ENCODE measurements around the gene KAT2B.

Gene KAT2B

DNA sequence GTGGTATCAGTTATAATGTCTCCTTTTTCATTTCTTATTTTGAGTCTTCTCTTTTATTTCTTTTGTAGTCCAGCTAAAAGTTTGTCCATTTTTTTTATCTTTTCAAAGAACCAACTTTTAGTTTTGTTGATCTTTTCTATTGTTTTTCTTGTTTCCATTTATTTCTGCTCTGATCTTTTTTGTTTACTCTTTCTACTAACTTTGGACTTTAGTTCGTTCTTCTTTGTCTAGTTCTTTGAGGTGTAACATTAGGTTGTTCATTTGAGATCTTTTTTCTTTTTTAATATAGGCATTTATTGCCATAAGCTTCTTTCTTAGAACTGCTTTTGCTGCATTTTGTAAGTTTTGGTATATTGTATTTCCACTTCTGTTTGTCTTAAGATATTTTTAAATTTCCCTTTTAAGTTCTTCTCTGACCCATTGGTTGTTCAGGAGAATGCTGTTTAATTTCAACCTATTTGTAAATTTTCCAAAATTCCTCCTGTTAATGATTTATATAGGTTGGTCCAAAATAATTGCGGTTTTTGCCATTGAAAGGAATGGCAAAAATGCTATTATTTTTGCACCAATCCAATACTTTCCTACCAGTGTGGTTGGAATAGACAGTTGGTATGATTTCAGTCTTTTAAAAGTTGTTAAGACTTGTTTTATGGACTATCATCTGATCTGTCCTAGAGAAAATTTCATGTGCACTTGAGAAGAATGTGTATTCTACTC, 51.2 kb downstream of the KAT2B start:
- peaks cover 0 to 11% of the 10 kb centered on the region in 2 donors for H3K36me3 ChIP-seq (ENCODE audit: control insufficient read depth in 1 of 2, insufficient read depth in 2 of 2, low read length in 2 of 2)
- H3K9me3 ChIP-seq (ENCODE audit: control insufficient read depth in 1 of 2, low read length in 2 of 2), result peaks cover 5 to 7% of the 10 kb centered on the region in 2 donors
- H3K27ac ChIP-seq (ENCODE audit: low read depth, low read length), result no peak overlapping the region
- no peaks in the 10 kb centered on the region for H3K4me1 ChIP-seq (ENCODE audit: control insufficient read depth in 1 of 2, insufficient read depth in 2 of 2, low read length in 2 of 2)
- no peaks in the 10 kb centered on the region for H3K27me3 ChIP-seq (ENCODE audit: control insufficient read depth in 1 of 2, insufficient read depth in 2 of 2, low read length in 2 of 2)
- H3K9ac ChIP-seq (ENCODE audit: low read depth in 1 of 2, low read length in 2 of 2), result no peak overlapping the region
- no peak overlapping the region for H3K4me3 ChIP-seq (ENCODE audit: low read depth in 1 of 2, low read length in 2 of 2)

DNA sequence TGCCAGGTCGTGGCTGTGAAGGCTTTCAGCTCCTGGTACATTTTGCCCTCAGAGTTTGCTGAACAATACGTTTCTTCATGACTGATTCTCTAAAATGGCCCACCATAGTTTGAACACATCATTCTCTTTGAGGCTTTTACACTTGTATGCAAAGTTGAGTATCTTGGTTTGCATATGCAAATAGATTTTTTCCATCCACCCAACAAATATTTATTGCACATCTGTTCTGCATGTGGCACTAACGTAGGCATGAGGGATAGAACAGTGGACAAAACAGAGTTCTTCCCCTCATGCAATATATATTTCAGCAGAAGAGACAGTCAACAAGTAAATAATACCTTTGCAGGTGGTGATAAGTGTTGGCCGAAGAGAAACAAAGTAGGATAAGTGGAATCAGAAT, 55.2 kb downstream of the KAT2B start:
- peaks cover 0 to 11% of the 10 kb centered on the region in 2 donors for H3K36me3 ChIP-seq (ENCODE audit: control insufficient read depth in 1 of 2, insufficient read depth in 2 of 2, low read length in 2 of 2)
- no peak overlapping the region for H3K4me3 ChIP-seq (ENCODE audit: low read depth in 1 of 2, low read length in 2 of 2)
- peaks cover 0 to under 1% of the 10 kb centered on the region in 2 donors for H3K9me3 ChIP-seq (ENCODE audit: control insufficient read depth in 1 of 2, low read length in 2 of 2)
- H3K9ac ChIP-seq (ENCODE audit: low read depth in 1 of 2, low read length in 2 of 2), result no peak overlapping the region
- H3K27ac ChIP-seq (ENCODE audit: low read depth, low read length), result no peak overlapping the region
- no peaks in the 10 kb centered on the region for H3K4me1 ChIP-seq (ENCODE audit: control insufficient read depth in 1 of 2, insufficient read depth in 2 of 2, low read length in 2 of 2)
- no peaks in the 10 kb centered on the region for H3K27me3 ChIP-seq (ENCODE audit: control insufficient read depth in 1 of 2, insufficient read depth in 2 of 2, low read length in 2 of 2)

DNA sequence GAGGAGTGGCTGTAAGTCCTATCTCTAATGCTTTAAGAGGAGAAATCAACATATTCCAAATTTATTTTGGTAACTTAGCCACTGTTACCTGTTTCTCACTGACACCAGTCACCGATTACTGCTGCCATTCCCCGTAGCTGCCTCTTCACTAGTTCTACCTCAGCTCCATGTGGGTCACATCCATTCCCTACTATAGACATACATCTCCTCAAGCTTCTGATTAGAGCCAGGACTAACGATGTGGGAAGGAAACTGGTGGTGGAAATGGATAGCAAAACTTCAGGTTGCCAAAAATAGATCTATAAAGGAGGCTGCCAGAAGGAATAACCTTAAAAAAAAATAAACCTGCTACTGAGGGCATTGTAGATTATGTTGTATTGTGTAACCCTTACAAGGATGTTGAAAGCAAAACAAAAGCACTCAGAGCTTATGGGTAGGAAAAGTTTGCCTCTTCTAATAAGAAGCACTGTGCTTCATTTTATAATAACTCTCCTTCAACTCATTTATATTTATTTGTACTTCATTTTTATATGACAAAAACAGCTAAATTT, 56.0 kb downstream of the KAT2B start:
- H3K9me3 ChIP-seq (ENCODE audit: control insufficient read depth in 1 of 2, low read length in 2 of 2), result no peaks in the 10 kb centered on the region
- H3K36me3 ChIP-seq (ENCODE audit: control insufficient read depth in 1 of 2, insufficient read depth in 2 of 2, low read length in 2 of 2), result peaks cover 0 to 11% of the 10 kb centered on the region in 2 donors
- H3K27ac ChIP-seq (ENCODE audit: low read depth, low read length), result no peak overlapping the region
- H3K27me3 ChIP-seq (ENCODE audit: control insufficient read depth in 1 of 2, insufficient read depth in 2 of 2, low read length in 2 of 2), result no peaks in the 10 kb centered on the region
- no peaks in the 10 kb centered on the region for H3K4me1 ChIP-seq (ENCODE audit: control insufficient read depth in 1 of 2, insufficient read depth in 2 of 2, low read length in 2 of 2)
- H3K4me3 ChIP-seq (ENCODE audit: low read depth in 1 of 2, low read length in 2 of 2), result no peak overlapping the region
- H3K9ac ChIP-seq (ENCODE audit: low read depth in 1 of 2, low read length in 2 of 2), result no peak overlapping the region

DNA sequence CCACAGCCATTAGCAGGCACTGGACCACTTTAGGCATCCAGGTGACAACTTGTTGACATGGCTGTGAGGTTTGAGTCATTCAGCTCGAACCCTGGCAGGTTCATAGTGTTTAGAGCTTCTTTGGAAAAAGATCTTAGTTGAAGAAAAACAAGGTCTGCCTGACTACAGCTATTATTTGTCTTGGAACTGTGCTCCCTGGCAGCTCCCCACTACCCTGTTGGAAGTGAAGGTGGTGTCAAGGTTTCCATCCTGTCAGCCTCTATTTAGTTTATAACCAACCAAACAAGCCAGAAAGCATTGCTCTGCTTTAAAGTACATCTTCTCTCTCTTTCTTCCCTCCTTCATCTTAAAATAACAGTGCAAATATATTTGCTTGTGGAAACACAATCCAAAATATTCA, 56.8 kb downstream of the KAT2B start:
- H3K4me3 ChIP-seq (ENCODE audit: low read depth in 1 of 2, low read length in 2 of 2), result no peak overlapping the region
- H3K4me1 ChIP-seq (ENCODE audit: control insufficient read depth in 1 of 2, insufficient read depth in 2 of 2, low read length in 2 of 2), result no peaks in the 10 kb centered on the region
- no peak overlapping the region for H3K9ac ChIP-seq (ENCODE audit: low read depth in 1 of 2, low read length in 2 of 2)
- H3K27ac ChIP-seq (ENCODE audit: low read depth, low read length), result no peak overlapping the region
- no peaks in the 10 kb centered on the region for H3K27me3 ChIP-seq (ENCODE audit: control insufficient read depth in 1 of 2, insufficient read depth in 2 of 2, low read length in 2 of 2)
- H3K9me3 ChIP-seq (ENCODE audit: control insufficient read depth in 1 of 2, low read length in 2 of 2), result no peaks in the 10 kb centered on the region
- peaks cover 0 to 11% of the 10 kb centered on the region in 2 donors for H3K36me3 ChIP-seq (ENCODE audit: control insufficient read depth in 1 of 2, insufficient read depth in 2 of 2, low read length in 2 of 2)

DNA sequence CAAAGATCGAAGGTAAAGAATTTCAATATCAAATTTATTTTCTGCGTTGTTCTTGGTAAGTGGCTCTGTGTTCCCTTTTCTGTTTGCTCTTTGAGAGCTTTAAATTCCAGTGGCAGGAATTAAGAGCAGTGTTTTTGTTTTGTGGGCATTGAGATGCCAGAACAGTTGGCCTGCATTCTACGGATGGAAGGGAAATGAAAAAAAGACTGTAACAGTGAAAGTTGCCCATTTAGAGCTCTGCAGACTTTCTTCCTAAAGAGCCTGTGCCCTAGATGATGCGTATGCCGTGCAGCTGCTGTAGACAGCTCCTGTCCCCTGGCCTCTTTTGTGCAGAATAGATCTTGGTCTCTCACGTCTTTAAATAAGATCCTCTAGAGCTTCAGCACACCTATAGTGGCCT, 58.8 kb downstream of the KAT2B start:
- Histone ChIP-seq H3K9ac (ENCODE audit: low read depth in 1 of 2, low read length in 2 of 2) (no peak overlapping the region), H3K27ac (ENCODE audit: low read depth, low read length) (no peak overlapping the region)

DNA sequence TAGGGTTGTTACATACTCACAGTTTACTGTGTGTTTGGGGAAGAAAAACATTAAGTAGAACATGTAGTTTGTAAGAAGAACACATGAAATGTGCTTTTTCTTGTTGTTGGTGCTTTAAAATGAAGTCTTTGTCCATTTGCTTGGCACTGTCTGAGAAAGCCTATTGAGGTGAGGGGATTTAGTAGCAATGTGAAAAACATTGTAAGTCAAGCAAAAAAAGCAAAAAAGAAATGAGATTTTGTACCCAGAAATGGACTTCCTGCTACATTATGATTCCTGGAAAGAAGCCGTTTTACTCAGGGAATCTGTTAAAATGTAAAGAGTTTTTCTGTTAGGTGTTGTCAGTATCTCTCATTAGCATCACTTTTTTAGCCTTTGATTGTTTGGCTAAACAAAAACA, 59.9 kb downstream of the KAT2B start:
- Histone ChIP-seq H3K36me3 (ENCODE audit: control insufficient read depth in 1 of 2, insufficient read depth in 2 of 2, low read length in 2 of 2) (peaks cover 0 to 11% of the 10 kb centered on the region in 2 donors), H3K4me3 (ENCODE audit: low read depth in 1 of 2, low read length in 2 of 2) (no peak overlapping the region), H3K9ac (ENCODE audit: low read depth in 1 of 2, low read length in 2 of 2) (no peak overlapping the region), H3K4me1 (ENCODE audit: control insufficient read depth in 1 of 2, insufficient read depth in 2 of 2, low read length in 2 of 2) (no peaks in the 10 kb centered on the region), H3K27ac (ENCODE audit: low read depth, low read length) (no peak overlapping the region), H3K9me3 (ENCODE audit: control insufficient read depth in 1 of 2, low read length in 2 of 2) (no peaks in the 10 kb centered on the region), H3K27me3 (ENCODE audit: control insufficient read depth in 1 of 2, insufficient read depth in 2 of 2, low read length in 2 of 2) (no peaks in the 10 kb centered on the region)

More for the DNA sequence above, 58.8 kb downstream of the KAT2B start:
- Histone ChIP-seq H3K27me3 (ENCODE audit: control insufficient read depth in 1 of 2, insufficient read depth in 2 of 2, low read length in 2 of 2) (no peaks in the 10 kb centered on the region), H3K36me3 (ENCODE audit: control insufficient read depth in 1 of 2, insufficient read depth in 2 of 2, low read length in 2 of 2) (peaks cover 0 to 11% of the 10 kb centered on the region in 2 donors), H3K9me3 (ENCODE audit: control insufficient read depth in 1 of 2, low read length in 2 of 2) (no peaks in the 10 kb centered on the region), H3K4me3 (ENCODE audit: low read depth in 1 of 2, low read length in 2 of 2) (no peak overlapping the region), H3K4me1 (ENCODE audit: control insufficient read depth in 1 of 2, insufficient read depth in 2 of 2, low read length in 2 of 2) (no peaks in the 10 kb centered on the region)

DNA sequence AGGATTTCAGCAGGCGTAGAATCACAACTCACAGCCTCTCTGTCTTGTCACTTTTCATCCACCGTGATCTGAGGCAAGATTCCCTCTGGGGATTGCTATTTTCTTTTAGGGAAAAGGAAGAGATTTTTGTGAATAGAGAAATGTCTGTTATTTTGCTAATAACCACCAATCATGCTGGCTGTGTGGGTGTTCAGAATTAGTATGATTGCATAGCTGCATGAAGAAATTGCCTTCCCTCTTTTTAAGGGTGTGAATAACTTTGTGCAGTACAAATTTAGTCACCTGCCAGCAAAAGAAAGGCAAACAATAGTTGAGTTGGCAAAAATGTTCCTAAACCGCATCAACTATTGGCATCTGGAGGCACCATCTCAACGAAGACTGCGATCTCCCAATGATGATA, 60.8 kb downstream of the KAT2B start:
- no peak overlapping the region for H3K9ac ChIP-seq (ENCODE audit: low read depth in 1 of 2, low read length in 2 of 2)
- H3K27ac ChIP-seq (ENCODE audit: low read depth, low read length), result no peak overlapping the region
- H3K4me3 ChIP-seq (ENCODE audit: low read depth in 1 of 2, low read length in 2 of 2), result no peak overlapping the region
- H3K4me1 ChIP-seq (ENCODE audit: control insufficient read depth in 1 of 2, insufficient read depth in 2 of 2, low read length in 2 of 2), result no peaks in the 10 kb centered on the region
- no peaks in the 10 kb centered on the region for H3K27me3 ChIP-seq (ENCODE audit: control insufficient read depth in 1 of 2, insufficient read depth in 2 of 2, low read length in 2 of 2)
- H3K9me3 ChIP-seq (ENCODE audit: control insufficient read depth in 1 of 2, low read length in 2 of 2), result no peaks in the 10 kb centered on the region
- H3K36me3 ChIP-seq (ENCODE audit: control insufficient read depth in 1 of 2, insufficient read depth in 2 of 2, low read length in 2 of 2), result peaks cover 0 to 4% of the 10 kb centered on the region in 2 donors

DNA sequence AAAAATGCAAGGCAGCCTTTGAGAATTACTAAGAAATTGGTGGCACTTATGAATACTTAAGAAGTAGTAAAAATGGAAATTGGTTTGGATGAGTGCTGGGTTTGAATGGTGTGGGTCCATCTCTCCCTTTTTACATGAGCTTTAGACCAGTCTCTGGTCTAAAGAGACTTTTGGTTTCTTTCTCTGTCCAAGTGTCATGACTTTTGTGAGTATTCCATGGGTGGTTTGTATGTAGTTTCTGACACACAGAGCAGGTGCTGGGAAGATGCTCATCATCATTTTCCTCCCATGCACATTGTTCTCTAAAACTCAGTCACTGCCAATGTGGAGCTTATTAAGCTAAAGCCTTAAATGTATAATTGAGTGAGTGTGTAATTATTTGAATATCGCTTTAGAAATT, 63.5 kb downstream of the KAT2B start:
- H3K9ac ChIP-seq (ENCODE audit: low read depth in 1 of 2, low read length in 2 of 2), result no peak overlapping the region
- H3K27ac ChIP-seq (ENCODE audit: low read depth, low read length), result no peak overlapping the region
- no peaks in the 10 kb centered on the region for H3K9me3 ChIP-seq (ENCODE audit: control insufficient read depth in 1 of 2, low read length in 2 of 2)
- no peak overlapping the region for H3K4me3 ChIP-seq (ENCODE audit: low read depth in 1 of 2, low read length in 2 of 2)
- no peaks in the 10 kb centered on the region for H3K4me1 ChIP-seq (ENCODE audit: control insufficient read depth in 1 of 2, insufficient read depth in 2 of 2, low read length in 2 of 2)
- H3K27me3 ChIP-seq (ENCODE audit: control insufficient read depth in 1 of 2, insufficient read depth in 2 of 2, low read length in 2 of 2), result no peaks in the 10 kb centered on the region
- H3K36me3 ChIP-seq (ENCODE audit: control insufficient read depth in 1 of 2, insufficient read depth in 2 of 2, low read length in 2 of 2), result no peaks in the 10 kb centered on the region

DNA sequence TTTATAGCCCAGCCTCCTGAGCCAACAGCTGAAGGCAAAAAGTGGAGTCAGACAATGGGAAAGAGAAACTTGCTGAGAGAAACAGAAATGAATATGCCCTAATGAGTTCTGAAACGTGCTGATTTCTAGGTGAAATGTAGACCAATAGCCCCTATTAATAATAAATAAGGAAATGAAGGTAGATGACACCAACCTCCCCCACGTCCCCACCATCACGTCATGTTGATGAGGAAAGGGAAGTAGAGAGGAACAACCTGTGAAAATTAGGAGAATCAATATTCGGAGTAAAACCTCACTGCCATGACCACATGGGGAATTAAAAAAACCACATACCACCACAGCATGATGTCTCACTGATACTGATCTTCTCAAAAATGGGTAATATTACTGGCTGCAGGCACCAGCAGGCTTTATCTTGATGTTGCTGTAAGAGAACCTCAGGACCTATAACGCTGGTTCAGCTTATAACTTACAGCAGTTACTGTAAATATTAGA, 64.0 kb downstream of the KAT2B start:
- no peak overlapping the region for H3K4me3 ChIP-seq (ENCODE audit: low read depth in 1 of 2, low read length in 2 of 2)
- no peak overlapping the region for H3K9ac ChIP-seq (ENCODE audit: low read depth in 1 of 2, low read length in 2 of 2)
- no peaks in the 10 kb centered on the region for H3K36me3 ChIP-seq (ENCODE audit: control insufficient read depth in 1 of 2, insufficient read depth in 2 of 2, low read length in 2 of 2)
- H3K27ac ChIP-seq (ENCODE audit: low read depth, low read length), result no peak overlapping the region
- no peaks in the 10 kb centered on the region for H3K27me3 ChIP-seq (ENCODE audit: control insufficient read depth in 1 of 2, insufficient read depth in 2 of 2, low read length in 2 of 2)
- H3K9me3 ChIP-seq (ENCODE audit: control insufficient read depth in 1 of 2, low read length in 2 of 2), result no peaks in the 10 kb centered on the region
- H3K4me1 ChIP-seq (ENCODE audit: control insufficient read depth in 1 of 2, insufficient read depth in 2 of 2, low read length in 2 of 2), result no peaks in the 10 kb centered on the region

DNA sequence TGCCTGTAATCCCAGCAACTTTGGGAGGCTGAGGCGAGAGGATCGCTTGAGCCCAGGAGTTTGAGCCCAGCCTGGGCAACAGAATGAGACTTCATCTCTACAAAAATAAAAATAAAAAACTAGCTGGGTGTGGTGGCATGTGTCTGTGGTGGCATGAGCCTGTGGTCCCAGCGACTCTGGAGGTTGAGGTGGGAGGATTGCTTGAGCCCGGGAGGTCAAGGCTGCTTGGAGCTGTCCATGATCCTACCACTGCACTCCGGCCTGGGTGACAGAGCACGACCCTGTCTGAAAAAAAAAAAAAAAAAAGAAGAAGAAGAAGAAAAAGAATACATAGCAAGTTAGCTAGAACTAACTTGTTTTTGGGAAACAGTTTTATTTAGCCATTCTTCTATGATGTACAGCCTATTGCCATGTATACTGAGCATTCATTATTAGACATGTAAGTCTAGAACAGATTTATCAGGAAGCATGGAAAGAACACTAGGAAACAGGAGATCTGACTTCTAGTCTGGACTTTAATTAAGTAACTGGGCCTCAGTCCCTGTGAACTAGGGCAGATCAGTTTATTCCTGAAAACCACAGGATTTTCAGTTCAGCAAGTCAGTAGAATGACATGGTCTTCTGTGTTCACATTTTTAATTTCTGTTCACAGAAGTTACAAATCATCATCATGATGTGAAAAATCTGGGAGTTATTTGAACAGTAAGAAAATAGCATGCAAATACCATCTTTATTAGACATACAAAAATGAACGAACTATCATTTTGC, 65.5 kb downstream of the KAT2B start:
- H3K27me3 ChIP-seq (ENCODE audit: control insufficient read depth in 1 of 2, insufficient read depth in 2 of 2, low read length in 2 of 2), result no peaks in the 10 kb centered on the region
- H3K36me3 ChIP-seq (ENCODE audit: control insufficient read depth in 1 of 2, insufficient read depth in 2 of 2, low read length in 2 of 2), result no peaks in the 10 kb centered on the region
- no peak overlapping the region for H3K4me3 ChIP-seq (ENCODE audit: low read depth in 1 of 2, low read length in 2 of 2)
- H3K9me3 ChIP-seq (ENCODE audit: control insufficient read depth in 1 of 2, low read length in 2 of 2), result no peaks in the 10 kb centered on the region
- H3K27ac ChIP-seq (ENCODE audit: low read depth, low read length), result no peak overlapping the region
- no peaks in the 10 kb centered on the region for H3K4me1 ChIP-seq (ENCODE audit: control insufficient read depth in 1 of 2, insufficient read depth in 2 of 2, low read length in 2 of 2)
- no peak overlapping the region for H3K9ac ChIP-seq (ENCODE audit: low read depth in 1 of 2, low read length in 2 of 2)

Data from duodenal mucosa (tissue), 2 donors.